GDM1 (cell line): Measurements from ENCODE around the gene NLRP1.
"Not testable (repeated sequence)": the region's sequence is repeated elsewhere in the genome, so short reads cannot be mapped to it uniquely, and the experiment has no call there.

Experiments
- DNase-seq: peaks from one replicate; lab custom pipeline; 2025; lab: John Stamatoyannopoulos, UW

Gene NLRP1

GRCh38 chr17:5587438-5588032 lies 3.2 kb upstream of the NLRP1 start:
- peak; percentile 42 for DNase-seq

- no peak for DNase-seq
Observed at GRCh38 chr17:5585836-5586521, 1.7 kb upstream of the NLRP1 start.

GRCh38 chr17:5585287-5585794 lies 1.0 kb upstream of the NLRP1 start:
- no peak for DNase-seq

- DNase-seq: peak; percentile 13
Observed at GRCh38 chr17:5583426-5584382, 605 bp downstream of the NLRP1 start.

- no peak for DNase-seq
Observed at GRCh38 chr17:5582209-5583185, 1.8 kb downstream of the NLRP1 start.

- no peak for DNase-seq
Observed at GRCh38 chr17:5581655-5582054, 2.7 kb downstream of the NLRP1 start.

GRCh38 chr17:5580969-5581368 lies 3.3 kb downstream of the NLRP1 start:
- DNase-seq: no peak

GRCh38 chr17:5580367-5580766 lies 3.9 kb downstream of the NLRP1 start:
- no peak for DNase-seq

- not testable (repeated sequence) for DNase-seq
Observed at GRCh38 chr17:5578768-5579167, 5.5 kb downstream of the NLRP1 start.

GRCh38 chr17:5573017-5573416 lies 11.3 kb downstream of the NLRP1 start:
- not testable (repeated sequence) for DNase-seq

GRCh38 chr17:5571281-5571680 lies 13.0 kb downstream of the NLRP1 start:
- no peak for DNase-seq

GRCh38 chr17:5565808-5566207 lies 18.5 kb downstream of the NLRP1 start:
- no peak for DNase-seq

GRCh38 chr17:5563456-5563855 lies 20.9 kb downstream of the NLRP1 start:
- no peak for DNase-seq

- no peak for DNase-seq
Observed at GRCh38 chr17:5562661-5563360, 21.5 kb downstream of the NLRP1 start.

- DNase-seq: no peak
Observed at GRCh38 chr17:5561736-5562571, 22.4 kb downstream of the NLRP1 start.

GRCh38 chr17:5560361-5560988 lies 23.8 kb downstream of the NLRP1 start:
- DNase-seq: no peak

GRCh38 chr17:5558815-5559785 lies 25.2 kb downstream of the NLRP1 start:
- DNase-seq: no peak

- DNase-seq: no peak
Observed at GRCh38 chr17:5557990-5558389, 26.3 kb downstream of the NLRP1 start.
